Uterus (tissue), 2 donors: ENCODE data around the gene IFT57.

Experiments
- POLR2A ChIP-seq, 2 donors: fragments of 450-650 bp; IDR thresholded peaks; one replicate each; pipeline ENCODE4 v1.6.1; 2016; ENCODE audit warnings: antibody characterized with exemption in 2 of 2, mild to moderate bottlenecking in 1 of 2, moderate library complexity in 1 of 2
- TF ChIP-seq, protein P1 (sequence below), 4 experiments: fragments of 200-600 bp in 2 of 4; fragments of 450-650 bp in 2 of 4; sonication (generic) in 2 of 4; IDR thresholded peaks; one replicate each; pipeline ENCODE4 v1.5.1; 2016 to 2019; ENCODE audit warnings: antibody characterized with exemption in 4 of 4, mild to moderate bottlenecking in 2 of 4, moderate library complexity in 1 of 4

DNA sequence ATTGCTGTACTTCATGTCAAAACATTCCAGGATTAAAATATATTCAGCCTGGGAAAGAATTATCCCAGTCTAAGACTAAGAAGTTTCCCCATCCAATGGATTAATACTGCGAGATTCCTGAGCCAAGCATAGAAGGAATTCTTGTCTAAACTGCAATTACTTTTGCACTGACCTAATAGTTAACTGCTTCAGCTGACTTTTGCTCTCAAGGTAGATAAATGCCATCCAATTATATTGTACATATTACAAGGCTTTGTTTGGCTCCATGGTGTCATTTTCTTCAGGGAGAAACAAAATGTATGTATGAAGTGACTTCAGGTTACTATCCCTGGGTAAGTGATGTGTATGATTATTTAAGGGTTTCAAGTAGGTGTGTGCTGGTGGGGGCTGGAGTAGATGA lies 6.1 kb upstream of the IFT57 start:
- TF ChIP-seq, protein P1, sequence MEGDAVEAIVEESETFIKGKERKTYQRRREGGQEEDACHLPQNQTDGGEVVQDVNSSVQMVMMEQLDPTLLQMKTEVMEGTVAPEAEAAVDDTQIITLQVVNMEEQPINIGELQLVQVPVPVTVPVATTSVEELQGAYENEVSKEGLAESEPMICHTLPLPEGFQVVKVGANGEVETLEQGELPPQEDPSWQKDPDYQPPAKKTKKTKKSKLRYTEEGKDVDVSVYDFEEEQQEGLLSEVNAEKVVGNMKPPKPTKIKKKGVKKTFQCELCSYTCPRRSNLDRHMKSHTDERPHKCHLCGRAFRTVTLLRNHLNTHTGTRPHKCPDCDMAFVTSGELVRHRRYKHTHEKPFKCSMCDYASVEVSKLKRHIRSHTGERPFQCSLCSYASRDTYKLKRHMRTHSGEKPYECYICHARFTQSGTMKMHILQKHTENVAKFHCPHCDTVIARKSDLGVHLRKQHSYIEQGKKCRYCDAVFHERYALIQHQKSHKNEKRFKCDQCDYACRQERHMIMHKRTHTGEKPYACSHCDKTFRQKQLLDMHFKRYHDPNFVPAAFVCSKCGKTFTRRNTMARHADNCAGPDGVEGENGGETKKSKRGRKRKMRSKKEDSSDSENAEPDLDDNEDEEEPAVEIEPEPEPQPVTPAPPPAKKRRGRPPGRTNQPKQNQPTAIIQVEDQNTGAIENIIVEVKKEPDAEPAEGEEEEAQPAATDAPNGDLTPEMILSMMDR (IDR thresholded peaks at IDR 0.05) = no peak
- no peak for TF ChIP-seq POLR2A (IDR thresholded peaks at IDR 0.05)
